ENCODE results near the gene GALNT9. TPM values are rescaled to one million over a fixed set of nuclear protein-coding genes. Genes with fewer than 3 reads are reported as not detected.

Gene GALNT9
- total RNA-seq, 1 experiment from 2014 or later: 2.6 TPM

- H3K27me3 ChIP-seq (ENCODE audit: insufficient read depth, low read length): peaks cover 7% of the 10 kb centered on the region; the same call in 1 of the 2 replicates
- H3K36me3 ChIP-seq (ENCODE audit: control insufficient read depth in 1 of 2, insufficient read depth in 2 of 2, low read length in 2 of 2): no peaks in the 10 kb centered on the region
- no peak for TF ChIP-seq CTCF (IDR thresholded peaks at IDR 0.05 in 2 of 3, conservative IDR thresholded peaks at IDR 0.05 in 1 of 3; ENCODE audit: borderline replicate concordance in 1 of 3, insufficient read depth in 1 of 3, low read depth in 2 of 3, low read length in 2 of 3)
- no peak for TF ChIP-seq ZFX (IDR thresholded peaks at IDR 0.05)
- no peak for TF ChIP-seq JUND (IDR thresholded peaks at IDR 0.05)
- no peak for TF ChIP-seq ELF1 (IDR thresholded peaks at IDR 0.05; ENCODE audit: borderline replicate concordance, low read depth)
- no peak for TF ChIP-seq SP1 (IDR thresholded peaks at IDR 0.05; ENCODE audit: low read depth)
- TF ChIP-seq CEBPB (IDR thresholded peaks at IDR 0.05; ENCODE audit: low read depth): no peak
- TF ChIP-seq ZBTB33 (IDR thresholded peaks at IDR 0.05; ENCODE audit: extremely low read depth, insufficient replicate concordance, low read length): no peak
- peaks cover 0 to 18% of the 10 kb centered on the region in 2 experiments; a peak in 2 of 4 replicates for H3K4me1 ChIP-seq (ENCODE audit: control insufficient read depth in 1 of 2, insufficient read depth in 2 of 2, low read length in 2 of 2)
- RAD21 ChIA-PET (ENCODE audit: low non-redundant PET in 1 of 2, low total read pairs in 2 of 2, uncharacterized antibody in 2 of 2, unreplicated experiment in 2 of 2): no interaction called here
- H3K4me2 ChIP-seq (ENCODE audit: low read length): no peak overlapping the region
- DNase-seq (ENCODE audit: low read depth, low spot score): no peak
- BruUV-seq (replicated peaks): no TSS peak
- H3K9me3 ChIP-seq (ENCODE audit: control insufficient read depth in 1 of 2, insufficient read depth in 1 of 2, low read depth in 1 of 2, low read length in 2 of 2): no peaks in the 10 kb centered on the region
- H4K20me1 ChIP-seq (ENCODE audit: insufficient read depth): no peaks in the 10 kb centered on the region
- H2AFZ ChIP-seq (ENCODE audit: low read depth, low read length, poor library complexity, severe bottlenecking): no peak overlapping the region
- H3K9me2 ChIP-seq (ENCODE audit: insufficient read depth): no peaks in the 10 kb centered on the region
- no peak overlapping the region for H3K27ac ChIP-seq (ENCODE audit: low read depth, low read length)
- no peak for ATAC-seq
- POLR2A ChIA-PET: no interaction called here
- no peaks in the 10 kb centered on the region for H3K79me2 ChIP-seq (ENCODE audit: insufficient read depth, low read length)
- no peak overlapping the region for H3K4me3 ChIP-seq (replicated peaks in 1 of 2; ENCODE audit: low read depth in 1 of 2, low read length in 2 of 2)
- CTCF ChIA-PET: no interaction called here
- intact Hi-C loops (cut with micrococcal nuclease): no loop called here
- no peak overlapping the region for H3K9ac ChIP-seq (ENCODE audit: low read length)
These were observed 113.9 kb downstream of the GALNT9 start for GRCh38 chr12:132215299-132215989.

All from HCT116 (cell line).